SJCRH30 (cell line): ENCODE measurements around the gene CAV3. TPM values are rescaled to one million over a fixed set of nuclear protein-coding genes. Genes with fewer than 3 reads are reported as not detected.

Experiments used
- DNase-seq, 2 experiments: peaks; one replicate each; pipeline ENCODE4 v3.0.0-alpha.2; 2015 to 2020
- H3K27ac ChIP-seq: fragments of 250-450 bp; sonication (Bioruptor Pico); 2 replicates; pipeline ENCODE4 v1.5.1; 2020; ENCODE audit warnings: mild to moderate bottlenecking, moderate library complexity
- H3K27me3 ChIP-seq: fragments of 250-450 bp; sonication (Bioruptor Pico); 2 replicates; pipeline ENCODE4 v1.5.1; 2020; ENCODE audit warnings: mild to moderate bottlenecking, moderate library complexity
- H3K36me3 ChIP-seq: fragments of 250-450 bp; sonication (Bioruptor Pico); 2 replicates; pipeline ENCODE4 v1.5.1; 2020; ENCODE audit warnings: mild to moderate bottlenecking, moderate library complexity
- H3K4me1 ChIP-seq: fragments of 250-450 bp; sonication (Bioruptor Pico); 2 replicates; pipeline ENCODE4 v1.5.1; 2020; ENCODE audit warnings: mild to moderate bottlenecking, moderate library complexity
- H3K4me3 ChIP-seq: fragments of 250-450 bp; sonication (Bioruptor Pico); 2 replicates; pipeline ENCODE4 v1.5.1; 2020; ENCODE audit warnings: mild to moderate bottlenecking, moderate library complexity
- H3K9me3 ChIP-seq: fragments of 250-450 bp; sonication (Bioruptor Pico); replicated peaks from 2 replicates; pipeline ENCODE4 v1.5.1; 2020; ENCODE audit warnings: mild to moderate bottlenecking, moderate library complexity
- total RNA-seq: library from RNA; depleted of rRNA; stranded (reverse); fragments of >200 nt; shearing (Covaris generic); gene quantifications from 2 replicates; pipeline ENCODE4 v1.2.3, GENCODE V29; 2014

Gene CAV3
- total RNA-seq, 1 experiment from 2014 or later = 21.9 TPM

- no peak overlapping the region for H3K4me3 ChIP-seq
- H3K27me3 ChIP-seq = no peaks in the 10 kb centered on the region
- no peaks in the 10 kb centered on the region for H3K9me3 ChIP-seq
- H3K36me3 ChIP-seq = peaks cover 48% of the 10 kb centered on the region
- DNase-seq = no peak
- H3K27ac ChIP-seq = no peak overlapping the region; the same call in 1 of the 2 replicates
- H3K4me1 ChIP-seq = peaks cover 38% of the 10 kb centered on the region
These were observed 9.5 kb downstream of the CAV3 start for GRCh38 chr3:8743021-8743601.

DNA sequence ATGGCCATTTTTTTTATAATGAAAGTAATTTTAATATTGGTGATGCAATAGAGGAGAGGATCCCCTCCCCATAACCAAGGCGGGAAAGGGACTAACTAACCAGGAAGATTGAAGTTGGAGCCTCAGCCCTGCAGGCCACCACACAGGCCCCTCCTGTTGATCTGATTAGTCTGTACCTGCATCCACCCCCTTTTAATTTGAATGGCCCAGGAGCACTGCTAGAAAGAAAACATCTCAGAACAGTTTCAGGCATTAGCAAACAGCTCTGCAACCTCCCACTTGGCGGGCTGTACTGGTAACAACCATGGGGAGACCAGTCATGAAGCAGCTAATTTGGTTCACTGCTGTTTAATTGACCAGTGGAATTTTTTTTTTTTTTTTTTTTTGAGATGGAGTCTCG is 10.3 kb downstream of the CAV3 start:
- no peaks in the 10 kb centered on the region for H3K9me3 ChIP-seq
- H3K27me3 ChIP-seq = no peaks in the 10 kb centered on the region
- peaks cover 45% of the 10 kb centered on the region for H3K36me3 ChIP-seq
- H3K27ac ChIP-seq = no peak overlapping the region
- peaks cover 38% of the 10 kb centered on the region for H3K4me1 ChIP-seq
- no peak overlapping the region for H3K4me3 ChIP-seq
- DNase-seq = no peak

GRCh38 chr3:8745619-8746370 is 12.2 kb downstream of the CAV3 start:
- DNase-seq = no peak
- Histone ChIP-seq H3K36me3 (peaks cover 48% of the 10 kb centered on the region), H3K27ac (no peak overlapping the region), H3K4me3 (no peak overlapping the region), H3K27me3 (no peaks in the 10 kb centered on the region), H3K4me1 (peaks cover 24% of the 10 kb centered on the region), H3K9me3 (no peaks in the 10 kb centered on the region)

DNA sequence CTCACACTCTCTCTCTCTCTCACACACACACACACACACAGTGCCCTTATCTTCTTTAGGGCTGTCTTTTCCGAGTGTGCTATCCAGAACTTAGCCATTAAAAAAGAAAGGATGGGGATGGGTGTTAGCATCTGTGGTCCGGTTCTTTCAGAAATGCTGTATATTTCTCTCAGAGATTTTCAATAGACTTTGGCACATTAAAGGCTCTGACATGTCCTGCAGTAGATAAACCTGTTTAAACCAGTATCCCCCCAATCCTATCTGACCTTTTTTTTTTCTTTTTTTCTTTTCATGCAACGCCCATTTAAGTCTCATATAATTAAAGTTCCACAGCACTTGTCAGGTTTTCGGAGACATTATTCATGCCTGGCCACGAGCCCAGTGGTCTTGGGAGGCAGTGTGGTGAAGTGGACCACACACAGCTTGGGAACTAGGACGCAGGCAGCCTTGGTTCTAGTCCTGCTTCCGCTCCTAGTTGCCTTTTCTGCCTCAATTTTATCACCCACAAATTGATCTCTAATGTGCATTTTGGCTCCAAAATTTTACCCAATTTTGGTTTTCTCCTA is 13.3 kb downstream of the CAV3 start:
- DNase-seq = peak; percentile 51 to 52
- no peaks in the 10 kb centered on the region for H3K9me3 ChIP-seq
- H3K4me1 ChIP-seq = peaks cover 16% of the 10 kb centered on the region
- no peak overlapping the region for H3K4me3 ChIP-seq
- no peak overlapping the region for H3K27ac ChIP-seq
- no peaks in the 10 kb centered on the region for H3K27me3 ChIP-seq
- peaks cover 51% of the 10 kb centered on the region for H3K36me3 ChIP-seq

DNA sequence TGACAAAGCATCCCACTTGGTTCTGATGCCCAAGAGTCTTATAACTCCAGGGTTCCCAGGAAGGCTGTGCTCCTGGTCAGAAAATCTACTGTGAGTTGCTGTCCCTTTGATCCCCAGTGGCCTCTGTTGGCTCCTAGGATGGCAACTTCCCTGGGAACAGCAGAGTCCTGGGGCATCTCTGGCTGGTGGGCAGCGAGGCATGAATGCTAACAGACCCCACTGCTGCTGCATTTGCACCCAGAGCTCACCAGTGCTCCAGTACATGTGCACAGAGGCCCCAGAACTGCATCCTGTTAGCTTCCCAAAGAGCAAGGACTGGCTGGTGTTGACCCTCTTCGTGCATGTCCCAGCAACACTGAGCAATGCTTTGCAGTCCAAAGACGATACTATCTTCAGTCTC is 15.7 kb downstream of the CAV3 start:
- H3K27ac ChIP-seq = no peak overlapping the region
- no peak for DNase-seq
- H3K27me3 ChIP-seq = no peaks in the 10 kb centered on the region
- peaks cover 45% of the 10 kb centered on the region for H3K36me3 ChIP-seq
- no peak overlapping the region for H3K4me3 ChIP-seq
- H3K4me1 ChIP-seq = peaks cover 6% of the 10 kb centered on the region; the same call in 1 of the 2 replicates
- H3K9me3 ChIP-seq = no peaks in the 10 kb centered on the region

- H3K4me1 ChIP-seq = peaks cover 4% of the 10 kb centered on the region
- H3K27me3 ChIP-seq = no peaks in the 10 kb centered on the region
- peaks cover 25% of the 10 kb centered on the region for H3K36me3 ChIP-seq
- no peaks in the 10 kb centered on the region for H3K9me3 ChIP-seq
- DNase-seq = no peak
- H3K4me3 ChIP-seq = no peak overlapping the region
- no peak overlapping the region for H3K27ac ChIP-seq
These were observed 19.2 kb downstream of the CAV3 start for GRCh38 chr3:8752832-8753231.

- no peak overlapping the region for H3K27ac ChIP-seq
- H3K27me3 ChIP-seq = no peaks in the 10 kb centered on the region
- H3K9me3 ChIP-seq = no peaks in the 10 kb centered on the region
- H3K4me1 ChIP-seq = peaks cover 22% of the 10 kb centered on the region
- H3K4me3 ChIP-seq = no peak overlapping the region
- DNase-seq = no peak
- peaks cover 19% of the 10 kb centered on the region; the same call in 1 of the 2 replicates for H3K36me3 ChIP-seq
These were observed 21.5 kb downstream of the CAV3 start for GRCh38 chr3:8755097-8755496.

DNA sequence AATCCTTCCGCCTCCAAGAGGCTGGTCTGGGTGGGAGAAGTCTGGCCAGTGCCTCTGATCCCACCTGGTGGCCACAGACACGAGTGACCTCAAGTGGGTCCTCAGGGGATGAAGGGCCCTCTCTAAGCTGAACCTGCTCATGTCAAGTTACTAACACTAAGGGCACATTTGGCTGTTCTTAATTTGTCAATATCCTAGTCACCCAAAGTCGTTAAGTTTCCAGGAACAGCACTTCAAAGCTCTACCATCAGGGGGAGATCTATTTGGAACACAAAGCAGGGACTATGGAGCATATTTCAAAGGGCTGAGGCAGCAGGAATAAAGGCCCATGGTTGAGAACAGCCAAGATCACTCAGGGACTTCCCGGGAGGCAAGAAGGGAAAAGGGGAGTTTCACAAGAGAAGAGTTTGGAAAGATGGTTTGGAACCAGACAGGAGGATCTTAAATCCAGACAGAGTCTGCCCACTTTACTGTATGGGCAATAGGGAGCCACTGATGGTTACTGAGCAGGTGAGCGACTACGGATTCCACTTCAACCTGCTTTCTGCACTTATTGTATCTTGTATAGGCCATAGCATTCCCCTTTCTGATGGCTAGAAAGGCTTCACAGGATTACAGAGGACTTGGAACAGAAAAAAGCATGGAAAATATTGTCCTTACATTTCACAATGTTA is 22.1 kb downstream of the CAV3 start:
- Histone ChIP-seq H3K4me1 (peaks cover 22% of the 10 kb centered on the region), H3K36me3 (peaks cover 15% of the 10 kb centered on the region; the same call in 1 of the 2 replicates), H3K27me3 (no peaks in the 10 kb centered on the region), H3K9me3 (no peaks in the 10 kb centered on the region), H3K27ac (no peak overlapping the region), H3K4me3 (no peak overlapping the region)
- DNase-seq = peak in 1 of 2 experiments; percentile 18

DNA sequence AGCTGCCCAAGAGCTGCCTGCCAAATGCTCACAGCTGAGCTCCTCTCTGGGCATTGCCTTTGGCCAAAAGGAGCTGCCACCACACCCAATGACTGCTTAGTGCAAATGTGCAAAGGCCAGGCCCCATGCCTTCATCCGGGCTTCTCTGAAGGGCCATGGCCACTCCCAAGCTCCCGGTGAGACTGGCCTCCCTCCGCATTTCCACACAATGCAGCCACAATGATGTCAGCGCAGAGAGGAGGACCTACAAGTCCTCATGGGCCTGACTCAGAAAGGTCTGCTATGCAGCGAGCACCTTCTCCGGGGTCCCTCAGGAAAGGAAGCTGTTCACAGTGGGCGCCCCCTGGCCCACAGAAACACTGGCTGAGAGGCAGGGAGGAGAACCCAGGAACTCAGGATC is 23.1 kb downstream of the CAV3 start:
- no peak overlapping the region for H3K4me3 ChIP-seq
- no peaks in the 10 kb centered on the region for H3K27me3 ChIP-seq
- peaks cover 22% of the 10 kb centered on the region for H3K4me1 ChIP-seq
- H3K36me3 ChIP-seq = peaks cover 11% of the 10 kb centered on the region; the same call in 1 of the 2 replicates
- H3K9me3 ChIP-seq = no peaks in the 10 kb centered on the region
- DNase-seq = no peak
- H3K27ac ChIP-seq = no peak overlapping the region

DNA sequence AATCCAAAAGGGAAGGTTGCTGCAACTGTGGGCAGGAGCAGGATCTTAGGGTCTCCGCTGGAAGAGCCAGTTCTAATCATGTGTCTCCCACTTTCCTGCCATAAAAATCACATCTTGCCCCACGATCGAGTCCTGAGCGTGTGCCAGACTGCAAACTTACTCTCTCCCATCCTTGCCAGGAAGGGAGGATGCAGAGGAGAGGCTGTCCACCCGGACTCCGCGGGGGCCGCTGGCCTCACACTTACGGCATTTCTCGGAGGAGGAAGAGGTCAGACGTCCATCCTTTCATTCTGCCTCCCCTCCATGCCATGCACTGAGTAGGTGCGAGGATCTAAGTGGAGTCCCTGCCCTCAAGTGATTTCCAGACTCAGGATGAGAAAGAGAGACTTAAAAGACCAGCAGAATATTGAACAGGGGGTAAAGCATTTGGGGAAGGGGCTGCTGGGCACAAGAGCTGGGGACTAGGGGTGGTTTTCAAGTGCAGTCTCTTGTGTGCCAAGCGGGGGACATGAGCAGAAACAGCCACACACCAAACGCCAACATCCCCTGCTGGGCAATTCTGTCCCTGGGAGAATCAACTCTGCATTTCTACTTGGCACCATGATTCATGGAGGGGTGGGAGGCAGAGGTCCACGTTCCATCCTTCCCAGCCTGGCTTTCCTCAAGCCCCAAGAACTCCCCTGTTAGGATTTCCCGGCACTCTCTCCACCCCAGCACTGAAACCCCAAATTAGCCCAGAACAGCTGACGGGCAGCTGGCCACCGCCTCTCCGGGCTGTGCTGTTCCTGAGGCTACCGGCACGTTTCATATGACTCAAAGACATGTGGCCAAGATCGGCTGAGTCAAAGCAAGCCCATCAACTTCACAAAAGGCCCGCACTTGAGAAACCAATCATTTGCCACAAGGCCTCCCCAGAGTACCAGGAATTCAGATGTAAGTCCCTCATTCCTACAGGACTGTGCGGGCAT is 24.2 kb downstream of the CAV3 start:
- peaks cover 22% of the 10 kb centered on the region for H3K4me1 ChIP-seq
- 0 out of 2 replicates have a peak, but pooled peaks cover 3% of the 10 kb centered on the region for H3K36me3 ChIP-seq
- H3K27ac ChIP-seq = peak overlapping the region; percentile 43
- no peaks in the 10 kb centered on the region for H3K9me3 ChIP-seq
- DNase-seq = peak; percentile 85 to 89
- H3K4me3 ChIP-seq = no peak overlapping the region
- no peaks in the 10 kb centered on the region for H3K27me3 ChIP-seq

GRCh38 chr3:8759038-8759707 is 25.6 kb downstream of the CAV3 start:
- H3K27ac ChIP-seq = peak overlapping the region; percentile 43
- H3K27me3 ChIP-seq = no peaks in the 10 kb centered on the region
- H3K4me1 ChIP-seq = peaks cover 22% of the 10 kb centered on the region
- 0 out of 2 replicates have a peak, but pooled peaks cover 2% of the 10 kb centered on the region for H3K36me3 ChIP-seq
- H3K4me3 ChIP-seq = no peak overlapping the region
- no peaks in the 10 kb centered on the region for H3K9me3 ChIP-seq
- DNase-seq = peak in 1 of 2 experiments; percentile 22

DNA sequence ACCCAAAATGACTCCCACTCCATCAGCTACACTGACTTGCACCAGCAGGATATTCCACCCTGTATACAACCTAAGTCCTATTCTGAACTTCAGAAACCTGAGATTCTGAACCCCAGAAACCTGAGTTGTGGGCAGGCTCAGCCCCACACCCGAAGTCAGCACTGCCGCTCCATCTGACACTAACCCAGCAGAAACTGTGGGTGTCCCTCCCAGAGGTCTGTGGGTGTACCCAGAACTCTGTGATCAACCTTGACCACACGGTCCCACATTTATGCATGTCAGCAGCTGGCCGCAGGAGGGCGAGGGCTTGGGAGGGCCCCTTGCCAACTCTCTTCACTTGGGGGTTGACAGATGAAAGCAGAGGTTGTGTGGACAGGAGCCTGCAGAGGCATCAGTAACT is 26.5 kb downstream of the CAV3 start:
- H3K27me3 ChIP-seq = no peaks in the 10 kb centered on the region
- no peaks in the 10 kb centered on the region for H3K9me3 ChIP-seq
- no peak overlapping the region for H3K4me3 ChIP-seq
- no peak overlapping the region for H3K27ac ChIP-seq
- H3K36me3 ChIP-seq = 0 out of 2 replicates have a peak, but pooled peaks cover 2% of the 10 kb centered on the region
- DNase-seq = no peak
- peaks cover 22% of the 10 kb centered on the region for H3K4me1 ChIP-seq

DNA sequence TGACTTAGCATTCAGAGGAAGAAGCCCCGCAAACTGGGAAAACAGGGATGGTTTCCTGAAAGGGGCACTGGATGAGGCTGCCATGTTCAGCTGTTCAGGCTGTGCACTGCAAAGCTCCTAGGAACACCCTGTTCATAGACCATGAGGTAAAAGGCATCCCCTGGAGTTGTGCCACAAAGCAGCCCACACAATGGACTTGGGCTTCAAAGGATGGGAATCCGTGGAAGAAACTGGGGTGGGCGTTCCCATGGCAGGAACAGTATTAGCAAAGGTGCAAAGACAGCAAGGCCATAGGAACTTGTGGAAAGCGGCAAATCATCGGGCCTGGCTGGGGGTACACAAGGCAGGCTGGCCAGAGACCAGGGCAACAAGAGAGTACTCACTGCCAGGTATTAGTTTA is 26.9 kb downstream of the CAV3 start:
- Histone ChIP-seq H3K4me1 (peaks cover 22% of the 10 kb centered on the region), H3K4me3 (no peak overlapping the region), H3K27me3 (no peaks in the 10 kb centered on the region), H3K9me3 (no peaks in the 10 kb centered on the region), H3K36me3 (no peaks in the 10 kb centered on the region), H3K27ac (no peak overlapping the region)
- DNase-seq = no peak
